HG03280 (cell line): ENCODE results near the gene SHROOM4.

Source experiments
- ATAC-seq: cut with Tn5 transposase; IDR thresholded peaks from one replicate; pipeline ENCODE4 v1.9.1; 2021; ENCODE audit warnings: mild to moderate bottlenecking, moderate library complexity; ENCODE audit not compliant: unreplicated experiment

Gene SHROOM4

GRCh38 chrX:50627696-50628095 is 186.3 kb downstream of the SHROOM4 start:
- ATAC-seq: no peak

- ATAC-seq: no peak
These were observed 187.6 kb downstream of the SHROOM4 start for GRCh38 chrX:50626432-50626831.

- no peak for ATAC-seq
These were observed 191.2 kb downstream of the SHROOM4 start for GRCh38 chrX:50622751-50623150.

GRCh38 chrX:50618788-50619558 is 195.0 kb downstream of the SHROOM4 start:
- ATAC-seq: no peak

GRCh38 chrX:50617183-50617582 is 196.8 kb downstream of the SHROOM4 start:
- ATAC-seq: no peak

GRCh38 chrX:50615570-50616158 is 198.3 kb downstream of the SHROOM4 start:
- ATAC-seq: no peak

GRCh38 chrX:50614460-50614859 is 199.5 kb downstream of the SHROOM4 start:
- no peak for ATAC-seq

GRCh38 chrX:50613846-50614245 is 200.1 kb downstream of the SHROOM4 start:
- no peak for ATAC-seq

- ATAC-seq: no peak
These were observed 204.2 kb downstream of the SHROOM4 start for GRCh38 chrX:50609796-50610195.

- no peak for ATAC-seq
These were observed 207.6 kb downstream of the SHROOM4 start for GRCh38 chrX:50606300-50606950.

- ATAC-seq: no peak
These were observed 217.9 kb downstream of the SHROOM4 start for GRCh38 chrX:50596056-50596455.

- ATAC-seq: no peak
These were observed 219.2 kb downstream of the SHROOM4 start for GRCh38 chrX:50594788-50595187.

- no peak for ATAC-seq
These were observed 227.0 kb downstream of the SHROOM4 start for GRCh38 chrX:50586980-50587379.

- no peak for ATAC-seq
These were observed 227.6 kb downstream of the SHROOM4 start for GRCh38 chrX:50586407-50586806.

GRCh38 chrX:50581405-50581804 is 232.6 kb downstream of the SHROOM4 start:
- no peak for ATAC-seq

GRCh38 chrX:50579955-50580354 is 234.0 kb downstream of the SHROOM4 start:
- ATAC-seq: no peak

GRCh38 chrX:50577326-50577725 is 236.7 kb downstream of the SHROOM4 start:
- ATAC-seq: no peak

GRCh38 chrX:50567636-50568035 is 246.4 kb downstream of the SHROOM4 start:
- ATAC-seq: no peak

GRCh38 chrX:50565718-50566117 is 248.3 kb downstream of the SHROOM4 start:
- ATAC-seq: no peak
